SKM-1 (cell line): Measurements from ENCODE around the gene DNASE1L3.

ENCODE experiments used
- DNase-seq: peaks from one replicate; lab custom pipeline; 2025; ENCODE audit not compliant: unreplicated experiment; lab: John Stamatoyannopoulos, UW

The DNASE1L3 gene

DNA sequence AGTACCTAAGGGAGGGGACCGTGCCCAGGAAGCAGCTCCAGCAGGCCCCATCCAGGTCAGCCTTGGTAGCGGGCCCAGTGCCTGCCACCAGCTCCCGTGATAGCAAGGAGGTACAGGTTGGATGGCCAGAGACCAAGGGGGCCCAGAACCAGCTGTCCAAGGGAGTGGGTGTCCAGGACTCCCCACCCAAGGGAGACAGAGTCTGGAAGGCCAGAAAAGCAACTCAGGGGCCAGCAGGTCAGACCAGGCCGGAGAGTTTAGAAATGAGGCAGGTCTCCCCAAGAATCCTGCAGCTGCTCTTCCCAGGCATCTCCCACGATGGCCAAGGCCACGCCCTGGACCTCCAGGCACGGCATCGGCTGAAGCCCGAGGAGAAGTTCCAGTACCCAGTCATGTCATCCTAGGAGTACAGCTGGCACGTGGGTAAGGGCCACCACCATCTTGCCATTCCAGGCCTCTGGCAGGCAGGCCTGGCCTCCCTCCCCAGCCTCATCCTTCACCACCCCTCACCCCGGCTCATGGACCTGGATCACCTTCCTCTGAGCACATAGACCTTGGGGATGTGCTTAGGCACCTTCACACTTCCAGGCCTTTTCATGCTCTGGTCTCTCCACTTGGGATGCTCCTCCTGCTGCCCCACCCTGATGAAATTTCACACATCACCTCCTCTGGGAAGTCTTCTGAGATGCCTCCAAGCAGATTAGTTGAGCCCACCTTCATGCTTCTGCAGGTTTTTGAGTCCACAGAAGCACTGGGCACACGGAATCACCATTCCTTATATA is 30.5 kb downstream of the DNASE1L3 start:
- DNase-seq: no peak

DNA sequence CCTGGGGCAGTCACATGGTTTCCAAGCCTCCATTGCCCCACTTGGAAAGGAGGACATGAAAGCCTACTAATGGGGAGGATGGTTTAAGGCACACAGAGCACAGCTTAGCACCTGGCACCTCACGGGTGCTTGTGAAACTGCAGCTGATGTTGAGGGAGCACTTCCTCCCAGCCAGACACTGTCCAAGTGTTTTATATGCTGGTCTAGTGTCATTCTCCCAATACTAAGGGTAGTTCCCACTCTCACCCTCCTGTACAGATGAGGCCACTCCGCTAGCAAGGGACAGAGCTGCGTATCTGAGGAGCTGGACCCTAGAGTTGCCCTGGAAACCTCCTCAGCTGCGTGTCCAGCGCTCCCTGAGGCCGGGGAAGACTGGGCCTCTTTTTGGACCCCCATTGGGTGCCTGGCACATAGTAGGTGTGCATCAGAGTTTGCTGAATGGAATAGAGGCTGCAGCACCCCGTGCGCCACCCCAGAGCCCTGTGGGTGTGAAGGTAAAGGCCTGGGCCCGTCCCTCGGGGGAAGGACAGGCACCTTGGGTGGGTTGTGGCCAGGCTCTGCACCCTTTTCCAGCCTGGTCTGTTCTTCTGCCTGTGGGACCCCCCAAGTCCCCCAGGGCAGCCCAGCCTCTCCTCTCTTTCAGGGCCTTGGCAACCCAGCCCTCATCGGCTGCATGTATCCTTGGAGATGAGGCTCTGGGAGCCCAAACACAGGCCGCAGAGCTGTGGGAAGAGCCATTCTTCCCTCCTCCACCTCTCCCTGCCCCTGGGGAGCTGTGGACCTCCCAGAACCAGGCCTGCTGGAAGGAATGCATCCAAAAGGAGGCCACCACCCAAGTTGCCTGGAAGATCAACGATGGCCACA is 31.3 kb downstream of the DNASE1L3 start:
- no peak for DNase-seq

- no peak for DNase-seq
Observed at GRCh38 chr3:58178528-58179234, 32.1 kb downstream of the DNASE1L3 start.

GRCh38 chr3:58177747-58178527 is 32.8 kb downstream of the DNASE1L3 start:
- DNase-seq: peak; percentile 53

DNA sequence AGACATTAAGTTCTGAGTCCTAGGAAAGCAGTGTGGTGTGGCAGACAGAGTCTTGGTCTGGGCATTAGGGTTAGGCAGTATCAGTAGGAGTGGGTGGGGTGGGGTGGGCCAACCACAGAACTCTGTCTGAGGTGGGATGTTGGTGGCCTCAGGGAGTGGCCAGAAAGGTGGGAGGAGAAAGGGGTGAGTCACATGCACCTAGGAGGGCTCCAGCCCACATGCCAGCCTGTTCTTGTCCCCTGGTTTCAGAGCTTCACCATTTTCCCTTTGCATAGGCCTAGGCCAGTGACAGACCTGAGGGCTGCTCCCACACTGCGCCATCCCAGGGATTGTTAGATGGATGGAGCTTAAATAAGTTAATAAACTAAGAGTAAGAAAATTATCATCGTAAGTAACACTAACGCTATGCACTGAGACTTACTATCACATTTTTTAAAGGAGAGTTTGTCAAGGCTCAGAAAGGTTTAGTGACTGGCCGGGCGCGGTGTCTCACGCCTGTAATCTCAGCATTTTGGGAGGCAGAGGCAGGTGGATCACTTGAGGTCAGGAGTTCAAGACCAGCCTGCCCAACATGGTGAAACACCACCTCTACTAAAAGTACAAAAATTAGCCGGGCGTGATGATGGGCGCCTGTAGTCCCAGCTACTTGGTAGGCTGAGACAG is 33.8 kb downstream of the DNASE1L3 start:
- DNase-seq: no peak

- DNase-seq: no peak
Observed at GRCh38 chr3:58176185-58176530, 34.6 kb downstream of the DNASE1L3 start.

DNA sequence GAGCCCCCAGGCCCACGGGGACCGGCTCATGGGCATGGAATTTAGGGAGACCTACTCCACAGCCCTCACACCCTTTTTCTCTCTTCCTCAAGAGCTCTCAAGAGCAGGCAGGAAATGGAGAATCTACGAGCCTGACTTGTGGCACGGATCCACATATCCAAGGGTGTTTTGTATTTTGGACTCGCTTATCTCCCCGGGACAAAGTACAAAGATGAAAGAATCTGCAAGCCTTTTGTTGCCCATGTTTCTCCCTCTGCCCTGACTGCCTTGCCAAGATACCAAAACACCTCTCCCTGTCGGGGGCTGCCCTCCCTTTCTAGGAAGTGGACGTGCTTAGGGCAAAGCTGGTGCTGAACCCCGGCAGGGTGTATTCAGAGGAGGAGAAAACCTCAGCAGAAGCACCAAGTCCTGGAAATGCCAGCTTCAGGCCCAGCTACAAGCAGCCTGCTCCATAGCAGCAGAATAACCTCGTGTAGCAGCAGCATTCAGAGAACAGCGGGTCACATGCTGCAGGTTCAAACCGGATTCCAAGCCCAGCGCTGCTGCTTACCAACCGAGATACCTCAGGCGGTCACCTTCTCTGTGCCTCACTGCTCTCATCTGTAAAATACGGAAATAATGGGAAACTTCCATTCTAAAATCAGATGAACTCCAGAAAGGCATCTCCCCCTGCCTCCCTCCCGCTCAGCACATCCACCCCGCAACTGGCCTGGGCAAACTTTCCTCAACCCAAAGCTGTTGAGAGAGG is 35.2 kb downstream of the DNASE1L3 start:
- no peak for DNase-seq

DNA sequence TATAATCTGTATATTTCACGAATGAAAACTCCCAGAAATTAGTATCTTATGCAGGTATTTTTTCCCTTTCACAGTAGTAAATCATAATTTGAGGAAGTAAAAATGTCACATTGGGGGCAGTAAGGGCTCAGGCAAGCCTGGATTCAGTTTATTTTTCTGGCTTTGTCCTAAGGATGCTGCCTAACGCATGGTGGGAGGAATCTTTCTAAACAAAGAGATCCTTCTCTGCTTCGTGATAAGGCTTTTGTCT is 35.7 kb downstream of the DNASE1L3 start:
- no peak for DNase-seq

- DNase-seq: no peak
Observed at GRCh38 chr3:58173669-58174398, 36.9 kb downstream of the DNASE1L3 start.

DNA sequence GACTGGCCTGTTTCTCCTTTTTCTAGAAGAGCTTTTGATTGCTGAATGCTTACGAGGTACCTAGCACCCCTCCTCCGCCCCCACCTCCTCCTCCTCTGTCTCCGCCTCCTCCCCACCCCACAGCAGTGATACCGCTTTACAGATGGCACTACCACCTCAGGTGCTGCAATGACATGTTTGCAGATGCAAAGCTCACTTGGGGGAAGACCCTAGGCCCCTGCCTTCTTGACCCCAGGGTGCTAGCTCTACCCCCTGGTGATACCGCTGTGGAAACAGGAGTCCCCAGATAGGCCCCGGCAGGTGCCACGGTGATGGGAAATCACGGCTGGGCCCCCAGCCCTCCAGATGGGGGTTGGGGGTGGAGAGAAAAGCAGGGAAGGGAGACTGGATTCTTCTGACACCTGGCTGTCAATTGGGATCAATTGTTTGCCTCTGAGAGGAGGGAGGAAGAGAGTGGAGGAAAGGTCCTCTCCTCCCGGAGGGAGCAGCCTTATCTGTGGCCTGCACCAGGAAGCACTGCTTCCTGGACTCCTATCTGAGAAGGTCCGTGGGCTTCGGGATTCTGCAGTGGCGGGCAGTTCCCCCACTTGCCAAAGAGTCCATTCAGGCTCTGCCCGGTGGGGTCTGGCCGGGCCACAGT is 37.6 kb downstream of the DNASE1L3 start:
- DNase-seq: no peak

DNA sequence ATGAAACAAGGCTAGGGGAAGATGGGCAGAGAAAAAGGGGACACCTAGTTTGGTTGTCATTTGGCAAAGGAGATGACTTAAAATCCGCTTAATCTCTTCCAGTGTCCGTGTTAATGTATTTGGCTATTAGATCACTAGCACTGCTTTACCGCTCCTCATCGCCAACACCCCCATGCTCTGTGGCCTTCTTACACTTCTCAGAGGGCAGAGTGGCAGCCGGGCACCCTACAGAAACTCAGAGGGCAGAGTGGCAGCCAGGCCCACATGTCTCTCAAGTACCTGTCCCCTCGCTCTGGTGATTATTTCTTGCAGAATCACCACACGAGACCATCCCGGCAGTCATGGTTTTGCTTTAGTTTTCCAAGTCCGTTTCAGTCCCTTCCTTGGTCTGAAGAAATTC is 39.6 kb downstream of the DNASE1L3 start:
- no peak for DNase-seq

- no peak for DNase-seq
Observed at GRCh38 chr3:58170376-58170775, 40.4 kb downstream of the DNASE1L3 start.

DNA sequence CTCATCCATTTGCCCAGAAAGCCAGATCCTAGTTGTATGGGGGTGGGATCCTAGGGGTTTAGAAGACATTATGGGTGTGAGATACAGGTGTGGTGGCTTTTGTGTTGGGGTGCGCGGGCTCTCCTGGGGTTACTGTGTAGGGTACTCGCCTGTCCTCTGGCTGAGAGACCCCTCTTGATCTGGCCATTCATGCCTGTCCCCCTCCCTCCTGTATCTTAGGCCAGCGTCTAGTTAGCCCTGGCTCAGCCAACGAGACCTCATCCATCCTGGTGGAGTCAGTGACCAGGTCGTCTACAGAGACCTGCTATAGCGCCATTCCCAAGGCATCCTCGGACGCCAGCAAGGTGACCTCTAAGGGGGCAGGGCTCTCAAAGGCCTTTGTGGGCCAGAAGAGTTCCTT is 41.4 kb downstream of the DNASE1L3 start:
- no peak for DNase-seq

DNA sequence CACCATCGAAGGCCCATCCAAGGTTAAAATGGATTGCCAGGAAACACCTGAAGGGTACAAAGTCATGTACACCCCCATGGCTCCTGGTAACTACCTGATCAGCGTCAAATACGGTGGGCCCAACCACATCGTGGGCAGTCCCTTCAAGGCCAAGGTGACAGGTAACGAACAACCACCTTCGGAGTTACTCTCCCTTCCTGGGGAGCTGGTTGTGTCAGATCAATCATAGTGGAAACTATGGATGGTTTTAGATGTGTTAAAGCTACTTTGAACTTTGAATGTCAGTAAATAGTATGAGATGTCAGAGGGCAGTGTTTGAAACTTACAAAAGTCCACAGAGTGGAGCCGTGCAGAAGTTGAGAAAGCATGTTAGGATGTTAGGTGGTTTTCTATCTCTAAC is 42.3 kb downstream of the DNASE1L3 start:
- no peak for DNase-seq

DNA sequence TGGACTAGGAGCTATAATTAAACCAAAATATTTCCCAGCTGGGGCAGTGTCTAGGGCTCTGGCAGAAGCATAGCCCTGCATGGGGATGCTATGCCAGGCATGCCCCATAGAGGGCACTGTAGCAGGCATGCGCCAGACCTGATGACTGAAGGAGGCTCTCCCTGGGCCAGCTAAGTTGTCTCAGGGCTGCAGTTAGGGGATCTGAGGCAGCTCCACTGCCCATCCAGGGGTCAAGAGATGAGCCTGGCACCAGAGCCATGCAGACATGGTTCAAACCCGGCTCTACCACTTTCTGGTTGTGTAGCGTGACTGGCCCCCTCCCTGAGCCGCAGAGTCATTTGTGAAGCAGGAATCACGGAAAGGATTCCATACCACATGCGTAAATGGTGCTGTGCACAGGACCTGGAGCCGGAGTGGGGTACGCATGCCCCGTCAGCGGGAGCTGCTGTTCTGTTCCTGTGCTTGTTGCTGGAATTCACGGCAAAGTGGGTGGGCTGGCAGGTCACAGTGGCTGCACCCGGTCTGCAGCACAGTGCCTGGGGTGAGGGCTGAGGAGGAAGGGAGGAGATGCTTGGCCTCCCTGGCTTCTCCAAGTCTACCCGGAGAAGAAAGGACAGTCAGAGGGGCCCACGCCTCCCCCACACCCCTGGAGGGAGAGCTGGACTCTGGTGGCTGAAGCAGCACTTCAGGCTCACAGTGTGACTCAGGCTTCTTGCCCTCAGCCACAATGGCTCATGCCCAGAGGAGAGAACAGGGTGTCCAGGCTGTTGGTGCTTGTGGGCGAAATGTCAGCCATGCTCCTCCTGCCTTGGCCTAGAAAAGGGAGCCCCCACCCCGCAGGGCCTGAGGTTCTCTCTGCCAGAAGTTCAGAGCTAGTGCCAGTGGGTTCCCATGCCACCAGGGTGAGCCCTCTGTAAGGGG is 43.1 kb downstream of the DNASE1L3 start:
- DNase-seq: peak; percentile 38

GRCh38 chr3:58164906-58165821 is 45.6 kb downstream of the DNASE1L3 start:
- DNase-seq: no peak
